ENCODE data around the gene IFT57.

IFT57 gene

DNA sequence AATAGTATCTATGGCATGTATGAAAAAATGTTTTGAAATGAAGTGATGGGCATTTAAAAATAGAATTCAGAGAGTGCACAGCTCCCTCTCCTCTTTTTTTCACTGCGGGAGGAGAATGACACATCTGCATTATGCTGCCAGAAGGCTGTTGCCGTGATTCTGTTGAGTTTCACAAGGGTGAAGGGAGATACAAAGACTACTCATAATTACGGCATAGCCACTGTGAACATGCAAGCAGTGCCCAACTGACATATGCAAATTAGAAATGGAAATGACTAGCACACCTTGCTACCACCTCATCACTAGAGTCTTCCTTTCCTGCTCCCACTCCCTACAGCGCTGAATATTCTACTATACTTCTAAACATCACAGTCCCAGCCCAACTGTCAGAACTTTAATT, 20.1 kb downstream of the IFT57 start:
- DNase-seq (ENCODE audit: low read depth) = no peak
- TF ChIP-seq, protein P1, sequence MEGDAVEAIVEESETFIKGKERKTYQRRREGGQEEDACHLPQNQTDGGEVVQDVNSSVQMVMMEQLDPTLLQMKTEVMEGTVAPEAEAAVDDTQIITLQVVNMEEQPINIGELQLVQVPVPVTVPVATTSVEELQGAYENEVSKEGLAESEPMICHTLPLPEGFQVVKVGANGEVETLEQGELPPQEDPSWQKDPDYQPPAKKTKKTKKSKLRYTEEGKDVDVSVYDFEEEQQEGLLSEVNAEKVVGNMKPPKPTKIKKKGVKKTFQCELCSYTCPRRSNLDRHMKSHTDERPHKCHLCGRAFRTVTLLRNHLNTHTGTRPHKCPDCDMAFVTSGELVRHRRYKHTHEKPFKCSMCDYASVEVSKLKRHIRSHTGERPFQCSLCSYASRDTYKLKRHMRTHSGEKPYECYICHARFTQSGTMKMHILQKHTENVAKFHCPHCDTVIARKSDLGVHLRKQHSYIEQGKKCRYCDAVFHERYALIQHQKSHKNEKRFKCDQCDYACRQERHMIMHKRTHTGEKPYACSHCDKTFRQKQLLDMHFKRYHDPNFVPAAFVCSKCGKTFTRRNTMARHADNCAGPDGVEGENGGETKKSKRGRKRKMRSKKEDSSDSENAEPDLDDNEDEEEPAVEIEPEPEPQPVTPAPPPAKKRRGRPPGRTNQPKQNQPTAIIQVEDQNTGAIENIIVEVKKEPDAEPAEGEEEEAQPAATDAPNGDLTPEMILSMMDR (IDR thresholded peaks at IDR 0.05; ENCODE audit: control insufficient read depth, extremely low read depth, insufficient read depth) = no peak
- H3K4me3 ChIP-seq (ENCODE audit: low read depth, low read length) = no peak overlapping the region

DNA sequence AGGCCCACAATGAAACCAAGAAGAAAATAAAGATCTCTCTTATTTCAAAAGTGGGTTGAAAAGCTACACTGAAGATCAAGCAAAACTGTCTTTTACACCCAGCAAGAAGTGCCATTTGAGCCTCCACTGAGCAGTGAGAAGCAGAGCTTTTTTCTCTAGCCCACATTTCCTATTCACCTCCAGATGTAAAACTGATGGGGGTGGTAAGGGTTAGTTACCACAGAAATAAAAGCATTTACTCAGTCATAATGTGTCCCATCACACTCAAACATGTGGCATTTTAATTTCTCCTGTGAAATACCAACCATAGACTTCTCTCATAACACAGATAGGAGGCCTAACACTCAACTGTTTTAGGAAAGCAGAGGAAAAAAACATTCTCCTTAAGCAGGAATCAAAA, 21.0 kb downstream of the IFT57 start:
- TF ChIP-seq, protein P1 (IDR thresholded peaks at IDR 0.05; ENCODE audit: control insufficient read depth, extremely low read depth, insufficient read depth) = no peak
- H3K4me3 ChIP-seq (ENCODE audit: low read depth, low read length) = no peak overlapping the region
- no peak for DNase-seq (ENCODE audit: low read depth)

DNA sequence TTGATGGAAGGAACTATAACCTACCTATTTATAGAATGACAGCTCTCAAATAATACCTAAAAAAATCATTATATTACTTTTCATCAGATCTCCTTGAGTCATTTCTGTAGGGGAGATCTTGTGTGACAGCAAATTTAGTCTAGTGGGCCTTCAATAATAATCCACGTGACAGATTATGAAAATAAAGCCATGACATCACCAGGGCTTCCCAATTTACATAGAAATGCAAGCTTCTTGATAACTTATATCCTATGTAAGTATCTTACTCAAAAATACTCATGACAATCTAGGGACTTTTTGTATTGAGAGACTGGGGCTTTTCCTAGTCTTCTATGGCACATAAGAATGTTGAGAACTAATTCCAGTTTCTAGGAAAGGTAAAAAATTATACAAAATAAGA, 21.6 kb downstream of the IFT57 start:
- TF ChIP-seq, protein P1 (IDR thresholded peaks at IDR 0.05; ENCODE audit: control insufficient read depth, extremely low read depth, insufficient read depth) = no peak
- H3K4me3 ChIP-seq (ENCODE audit: low read depth, low read length) = no peak overlapping the region
- DNase-seq (ENCODE audit: low read depth) = no peak

DNA sequence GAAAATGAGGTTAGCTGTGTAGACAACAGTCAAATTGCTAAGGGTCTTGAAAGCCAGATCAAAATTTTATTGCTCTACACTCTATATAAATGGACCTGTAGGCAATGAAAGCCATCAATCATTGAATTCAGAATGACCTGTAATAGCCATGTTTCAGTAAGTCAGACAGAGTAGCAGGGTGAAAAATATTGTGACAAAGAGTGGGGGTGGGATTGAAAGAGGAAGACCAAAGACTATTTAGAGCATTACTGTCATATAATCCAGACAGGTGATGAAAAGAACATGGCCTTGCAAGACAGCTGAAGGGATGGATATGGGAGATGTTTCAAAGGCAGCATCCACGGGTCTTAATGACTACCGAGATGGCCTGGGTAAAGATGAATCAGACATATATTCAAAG, 22.2 kb downstream of the IFT57 start:
- DNase-seq (ENCODE audit: low read depth) = no peak
- H3K4me3 ChIP-seq (ENCODE audit: low read depth, low read length) = no peak overlapping the region
- TF ChIP-seq, protein P1 (IDR thresholded peaks at IDR 0.05; ENCODE audit: control insufficient read depth, extremely low read depth, insufficient read depth) = no peak

DNA sequence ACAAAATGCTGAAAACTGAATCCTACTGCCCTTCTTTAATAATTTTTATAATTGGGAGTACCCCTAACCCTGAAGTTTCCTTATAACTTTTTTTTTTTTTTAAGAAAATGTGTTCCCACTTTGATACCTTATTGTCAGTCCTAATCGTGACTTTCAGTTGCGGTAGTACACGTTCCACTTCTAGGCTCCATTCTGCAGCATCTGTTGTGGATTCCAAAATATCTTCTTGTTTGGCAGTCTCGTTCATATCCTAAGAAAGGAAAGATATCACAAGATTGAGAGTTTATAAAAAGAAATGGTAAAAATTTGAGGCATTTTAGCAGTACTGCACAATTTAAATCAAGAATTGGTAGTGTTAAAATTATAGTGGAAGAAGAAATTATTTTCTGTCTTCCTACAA, 30.8 kb downstream of the IFT57 start:
- TF ChIP-seq, protein P1 (IDR thresholded peaks at IDR 0.05; ENCODE audit: control insufficient read depth, extremely low read depth, insufficient read depth) = no peak
- no peak for DNase-seq (ENCODE audit: low read depth)
- no peak overlapping the region for H3K4me3 ChIP-seq (ENCODE audit: low read depth, low read length)

DNA sequence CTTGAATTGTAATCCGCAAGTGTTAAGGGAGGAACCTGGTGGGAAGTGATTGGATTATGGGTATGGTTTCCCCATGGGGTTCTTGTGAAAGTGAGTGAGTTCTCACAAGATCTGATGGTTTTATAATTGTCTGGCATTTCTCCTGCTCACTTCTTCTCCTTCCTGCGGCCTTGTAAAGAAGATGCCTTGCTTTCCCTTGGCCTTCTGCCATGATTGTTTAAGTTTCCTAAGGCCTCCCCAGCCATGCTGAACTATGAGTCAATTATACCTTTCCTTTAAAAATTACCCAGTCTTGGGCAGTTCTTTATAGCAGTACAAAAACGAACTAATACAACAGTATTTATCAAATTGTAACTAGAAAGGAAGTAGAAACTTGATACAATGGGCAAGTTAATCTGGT, 31.9 kb downstream of the IFT57 start:
- no peak for DNase-seq (ENCODE audit: low read depth)
- TF ChIP-seq, protein P1 (IDR thresholded peaks at IDR 0.05; ENCODE audit: control insufficient read depth, extremely low read depth, insufficient read depth) = no peak
- no peak overlapping the region for H3K4me3 ChIP-seq (ENCODE audit: low read depth, low read length)

DNA sequence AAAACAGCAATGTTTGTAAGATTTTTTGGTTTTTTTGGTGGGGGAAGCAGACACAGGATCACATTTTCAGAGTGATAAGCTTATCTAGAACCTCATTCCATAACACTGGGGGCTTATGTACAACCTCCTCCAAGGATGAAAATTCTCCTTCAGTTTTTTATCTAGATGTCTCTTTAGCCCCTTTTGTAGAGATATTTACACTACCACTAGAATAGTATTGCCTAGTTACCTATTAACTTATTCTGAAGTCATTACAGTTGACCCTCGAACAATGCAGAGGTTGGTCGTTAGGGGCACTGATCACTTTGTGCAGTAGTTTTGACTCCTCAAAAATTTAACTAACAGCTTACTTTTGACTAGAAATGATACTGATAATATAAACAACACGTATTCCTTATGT, 32.8 kb downstream of the IFT57 start:
- TF ChIP-seq, protein P1 (IDR thresholded peaks at IDR 0.05; ENCODE audit: control insufficient read depth, extremely low read depth, insufficient read depth) = no peak
- DNase-seq (ENCODE audit: low read depth) = no peak
- H3K4me3 ChIP-seq (ENCODE audit: low read depth, low read length) = no peak overlapping the region

Measured in LNCaP clone FGC (cell line).